Type B pancreatic cell (in vitro differentiated cells): Measurements from ENCODE around the gene TM4SF1. TPM values are rescaled to one million over a fixed set of nuclear protein-coding genes. Genes with fewer than 3 reads are reported as not detected.
"Not testable (repeated sequence)": the region's sequence is repeated elsewhere in the genome, so short reads cannot be mapped to it uniquely, and the experiment has no call there.

Source experiments
- DNase-seq: peaks from one replicate; pipeline ENCODE4 v3.0.0; 2021; ENCODE audit warnings: mixed read lengths; ENCODE audit not compliant: unreplicated experiment; ENCODE audit errors: extremely low spot score
- H3K27ac Mint-ChIP-seq: 2 replicates; pipeline ENCODE4 v1.8.0; 2021; ENCODE audit warnings: mild to moderate bottlenecking, mixed read lengths
- H3K27me3 Mint-ChIP-seq: 2 replicates; pipeline ENCODE4 v1.8.0; 2021; ENCODE audit warnings: mixed read lengths
- H3K36me3 Mint-ChIP-seq: 2 replicates; pipeline ENCODE4 v1.8.0; 2021; ENCODE audit warnings: mixed read lengths
- H3K4me1 Mint-ChIP-seq: one replicate; pipeline ENCODE4 v1.8.0; 2021; ENCODE audit warnings: mixed read lengths; ENCODE audit not compliant: unreplicated experiment
- H3K4me3 Mint-ChIP-seq: 2 replicates; pipeline ENCODE4 v1.8.0; 2021; ENCODE audit warnings: mild to moderate bottlenecking, mixed read lengths
- H3K9me3 Mint-ChIP-seq: 2 replicates; pipeline ENCODE4 v1.8.0; 2021; ENCODE audit warnings: mixed read lengths
- total RNA-seq: library from RNA; stranded (reverse); gene quantifications from 2 replicates; pipeline ENCODE4 v1.2.1, GENCODE V29; 2021; ENCODE audit warnings: low replicate concordance
- TF ChIP-seq, protein P1 (sequence below): fragments of 200-600 bp; sonication (generic); conservative IDR thresholded peaks from 2 replicates; pipeline ENCODE4 v1.5.0; 2021; ENCODE audit warnings: antibody characterized with exemption, mild to moderate bottlenecking

TM4SF1 gene
- total RNA-seq, 1 donor from 2014 or later, result 39.4 TPM

DNA sequence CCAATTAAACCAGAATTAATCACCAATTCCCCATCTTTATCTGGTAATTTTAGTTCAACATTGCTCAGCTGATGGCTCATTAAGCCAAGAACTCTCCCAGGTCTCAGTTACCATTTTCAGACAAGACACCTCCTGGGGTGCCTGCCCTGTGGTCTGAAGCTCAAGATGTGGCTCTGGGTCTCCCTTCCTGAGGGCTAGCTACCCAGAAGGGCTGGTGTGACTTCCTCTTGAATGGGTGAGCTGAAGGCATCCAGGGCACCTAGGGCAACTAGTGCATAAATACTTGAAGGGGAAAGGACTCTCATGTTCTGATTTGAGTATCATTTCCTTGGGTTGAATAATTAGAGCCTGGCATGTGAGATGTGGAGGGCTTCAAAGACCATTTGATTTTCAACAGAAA is 6.7 kb upstream of the TM4SF1 start:
- Mint-ChIP-seq H3K4me1 (peaks cover 18% of the 10 kb centered on the region), H3K4me3 (no peak overlapping the region), H3K36me3 (peaks cover 14% of the 10 kb centered on the region), H3K9me3 (peaks cover 6% of the 10 kb centered on the region), H3K27me3 (peaks cover 4% of the 10 kb centered on the region), H3K27ac (peak overlapping the region; percentile 6)
- TF ChIP-seq, protein P1, sequence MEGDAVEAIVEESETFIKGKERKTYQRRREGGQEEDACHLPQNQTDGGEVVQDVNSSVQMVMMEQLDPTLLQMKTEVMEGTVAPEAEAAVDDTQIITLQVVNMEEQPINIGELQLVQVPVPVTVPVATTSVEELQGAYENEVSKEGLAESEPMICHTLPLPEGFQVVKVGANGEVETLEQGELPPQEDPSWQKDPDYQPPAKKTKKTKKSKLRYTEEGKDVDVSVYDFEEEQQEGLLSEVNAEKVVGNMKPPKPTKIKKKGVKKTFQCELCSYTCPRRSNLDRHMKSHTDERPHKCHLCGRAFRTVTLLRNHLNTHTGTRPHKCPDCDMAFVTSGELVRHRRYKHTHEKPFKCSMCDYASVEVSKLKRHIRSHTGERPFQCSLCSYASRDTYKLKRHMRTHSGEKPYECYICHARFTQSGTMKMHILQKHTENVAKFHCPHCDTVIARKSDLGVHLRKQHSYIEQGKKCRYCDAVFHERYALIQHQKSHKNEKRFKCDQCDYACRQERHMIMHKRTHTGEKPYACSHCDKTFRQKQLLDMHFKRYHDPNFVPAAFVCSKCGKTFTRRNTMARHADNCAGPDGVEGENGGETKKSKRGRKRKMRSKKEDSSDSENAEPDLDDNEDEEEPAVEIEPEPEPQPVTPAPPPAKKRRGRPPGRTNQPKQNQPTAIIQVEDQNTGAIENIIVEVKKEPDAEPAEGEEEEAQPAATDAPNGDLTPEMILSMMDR, result no peak
- no peak for DNase-seq

DNA sequence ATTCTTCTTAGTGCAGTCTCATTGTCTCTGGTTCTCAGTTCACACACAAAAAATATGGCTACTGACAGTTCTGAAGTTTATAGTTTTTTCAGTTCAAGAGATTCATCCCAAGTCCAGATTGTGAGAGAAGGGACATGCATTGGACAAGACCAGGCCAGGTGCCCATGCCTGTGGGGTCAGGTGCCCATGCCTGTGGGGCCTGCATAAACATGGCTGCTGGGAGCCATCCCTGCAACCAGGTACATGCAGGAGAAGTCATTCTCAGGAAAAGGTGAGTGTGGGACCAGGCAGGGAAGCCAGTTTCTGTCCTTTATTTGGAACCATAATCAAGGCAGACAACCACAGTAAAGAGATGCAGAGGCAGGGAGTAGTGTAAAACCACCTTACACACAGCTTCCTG is 6.3 kb upstream of the TM4SF1 start:
- Mint-ChIP-seq H3K4me1 (peaks cover 19% of the 10 kb centered on the region), H3K4me3 (no peak overlapping the region), H3K27ac (no peak overlapping the region), H3K36me3 (peaks cover 14% of the 10 kb centered on the region), H3K9me3 (peaks cover 6% of the 10 kb centered on the region), H3K27me3 (peaks cover 4% of the 10 kb centered on the region)
- DNase-seq, result no peak
- TF ChIP-seq, protein P1, result no peak

DNA sequence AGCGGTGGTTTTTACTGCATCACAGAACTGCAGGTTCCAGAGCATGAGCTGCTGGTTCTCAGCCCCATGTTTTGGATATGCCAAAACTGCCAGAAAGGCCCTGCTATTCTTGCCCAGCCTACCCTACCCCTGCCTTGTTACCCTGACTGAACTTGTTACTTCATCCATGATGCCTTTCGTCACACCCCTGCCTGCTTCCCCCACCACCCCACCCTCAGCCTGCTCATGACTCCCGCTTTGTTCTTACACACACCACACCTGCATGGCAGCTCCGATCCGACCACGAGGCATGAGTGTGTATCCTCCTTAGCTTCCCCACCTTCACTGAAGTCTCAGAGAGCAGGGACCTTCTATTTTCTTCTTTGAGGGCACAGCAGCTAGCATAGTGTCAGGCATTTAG is 5.1 kb upstream of the TM4SF1 start:
- peaks cover 6% of the 10 kb centered on the region for H3K9me3 Mint-ChIP-seq
- DNase-seq, result no peak
- no peak overlapping the region for H3K27ac Mint-ChIP-seq
- H3K4me3 Mint-ChIP-seq, result no peak overlapping the region
- peaks cover 30% of the 10 kb centered on the region for H3K4me1 Mint-ChIP-seq
- peaks cover 11% of the 10 kb centered on the region for H3K36me3 Mint-ChIP-seq
- TF ChIP-seq, protein P1, result no peak
- peaks cover 4% of the 10 kb centered on the region for H3K27me3 Mint-ChIP-seq

DNA sequence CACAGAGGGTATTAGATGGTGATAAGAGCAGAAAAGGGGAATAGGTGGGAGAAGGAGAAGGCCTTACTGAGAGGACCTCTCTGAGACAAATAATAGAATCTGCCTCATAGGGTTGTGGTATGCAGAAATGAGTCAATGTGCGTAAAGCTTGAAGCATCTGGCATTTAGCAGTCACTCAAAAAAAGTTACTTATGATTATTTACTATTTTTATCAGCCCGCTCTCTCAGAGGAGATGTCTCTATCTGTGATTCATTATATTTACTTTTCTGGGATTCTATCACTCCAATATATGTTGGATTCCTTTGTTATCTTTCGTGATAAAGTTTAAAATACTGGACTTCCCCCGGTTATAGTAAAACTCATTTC is 4.6 kb upstream of the TM4SF1 start:
- Mint-ChIP-seq H3K27ac (no peak overlapping the region), H3K27me3 (peaks cover 4% of the 10 kb centered on the region), H3K4me1 (peaks cover 34% of the 10 kb centered on the region), H3K9me3 (peaks cover 6% of the 10 kb centered on the region), H3K36me3 (peaks cover 11% of the 10 kb centered on the region), H3K4me3 (no peak overlapping the region)
- TF ChIP-seq, protein P1, result no peak
- no peak for DNase-seq

DNA sequence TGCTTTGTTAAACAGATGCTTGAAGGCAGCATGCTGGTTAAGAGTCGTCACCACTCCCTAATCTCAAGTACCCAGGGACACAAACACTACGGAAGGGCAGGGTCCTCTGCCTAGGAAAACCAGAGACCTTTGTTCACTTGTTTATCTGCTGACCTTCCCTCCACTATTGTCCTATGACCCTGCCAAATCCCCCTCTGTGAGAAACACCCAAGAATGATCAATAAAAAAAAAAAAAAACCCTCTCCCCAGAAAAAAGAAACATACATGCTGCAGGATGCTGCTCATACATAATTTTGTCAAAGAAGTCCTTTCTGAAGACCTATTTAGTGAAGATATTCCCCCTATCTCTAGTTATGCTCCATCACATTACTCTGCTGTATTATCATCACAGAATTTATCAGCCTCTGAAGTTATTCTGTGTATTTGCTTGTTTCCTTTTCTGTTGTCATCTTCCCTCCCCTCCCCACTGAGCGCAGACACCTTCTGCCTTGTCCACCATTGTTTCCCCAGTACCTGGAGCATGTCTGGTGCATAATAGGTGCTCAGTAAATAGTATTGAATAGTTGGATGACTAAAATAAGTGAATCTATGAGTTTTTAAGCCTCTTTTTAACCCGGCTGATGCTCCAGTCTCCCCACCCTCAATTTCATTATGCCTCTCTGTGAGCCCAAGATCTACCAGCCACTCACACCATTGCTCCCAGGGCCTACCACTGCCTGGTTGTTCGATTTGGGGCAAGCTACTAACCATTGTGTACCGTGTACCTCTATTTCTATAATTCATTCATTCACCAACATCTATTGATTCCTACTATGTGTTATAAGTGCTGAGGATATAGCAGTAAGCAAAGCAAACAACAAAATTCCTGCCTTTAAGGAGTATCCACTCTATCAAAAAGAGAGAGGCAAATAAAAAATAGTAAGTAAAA is 4.0 kb upstream of the TM4SF1 start:
- H3K4me1 Mint-ChIP-seq, result peaks cover 35% of the 10 kb centered on the region
- peaks cover 6% of the 10 kb centered on the region for H3K9me3 Mint-ChIP-seq
- no peaks in the 10 kb centered on the region for H3K27me3 Mint-ChIP-seq
- peak overlapping the region; percentile 31 for H3K27ac Mint-ChIP-seq
- TF ChIP-seq, protein P1, result no peak
- DNase-seq, result no peak
- peaks cover 7% of the 10 kb centered on the region for H3K36me3 Mint-ChIP-seq
- peak overlapping the region; percentile 25 for H3K4me3 Mint-ChIP-seq

DNA sequence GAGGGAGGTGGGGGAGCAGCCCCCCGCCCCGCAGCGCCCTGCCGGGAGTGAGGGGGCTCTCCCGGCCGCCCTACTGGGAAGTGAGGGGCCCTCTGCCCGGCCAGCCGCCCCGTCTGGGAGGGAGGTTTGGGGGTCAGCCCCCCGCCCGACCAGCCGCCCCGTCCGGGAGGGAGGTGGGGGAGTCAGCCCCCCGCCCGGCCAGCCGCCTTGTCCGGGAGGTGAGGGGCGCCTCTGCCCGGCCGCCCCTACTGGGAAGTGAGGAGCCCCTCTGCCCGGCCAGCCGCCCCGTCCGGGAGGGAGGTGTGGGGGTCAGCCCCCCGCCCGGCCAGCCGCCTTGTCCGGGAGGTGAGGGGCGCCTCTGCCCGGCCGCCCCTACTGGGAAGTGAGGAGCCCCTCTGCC is 2.8 kb upstream of the TM4SF1 start:
- not testable (repeated sequence) for H3K36me3 Mint-ChIP-seq, H3K27ac Mint-ChIP-seq, H3K27me3 Mint-ChIP-seq, DNase-seq, H3K4me3 Mint-ChIP-seq, H3K9me3 Mint-ChIP-seq
- H3K4me1 Mint-ChIP-seq, result peaks cover 23% of the 10 kb centered on the region
